ENCODE measurements around the gene FMNL3.

The FMNL3 gene

GRCh38 chr12:49648712-49649003 lies 58.5 kb downstream of the FMNL3 start:
- no peak for DNase-seq

GRCh38 chr12:49647827-49648711 lies 59.1 kb downstream of the FMNL3 start:
- DNase-seq = no peak

GRCh38 chr12:49646871-49647654 lies 60.1 kb downstream of the FMNL3 start:
- no peak for DNase-seq

- DNase-seq = no peak
Measured at GRCh38 chr12:49646331-49646830, 60.8 kb downstream of the FMNL3 start.

GRCh38 chr12:49645146-49646039 lies 61.8 kb downstream of the FMNL3 start:
- no peak for DNase-seq

GRCh38 chr12:49644620-49644994 lies 62.6 kb downstream of the FMNL3 start:
- peak; percentile 41 for DNase-seq

GRCh38 chr12:49643961-49644619 lies 63.1 kb downstream of the FMNL3 start:
- no peak for DNase-seq

- no peak for DNase-seq
Measured at GRCh38 chr12:49643135-49643534, 64.1 kb downstream of the FMNL3 start.

GRCh38 chr12:49642370-49642802 lies 64.8 kb downstream of the FMNL3 start:
- DNase-seq = no peak

- no peak for DNase-seq
Measured at GRCh38 chr12:49641748-49642369, 65.3 kb downstream of the FMNL3 start.

- peak; percentile 25 for DNase-seq
Measured at GRCh38 chr12:49636979-49637755, 70.0 kb downstream of the FMNL3 start.

- no peak for DNase-seq
Measured at GRCh38 chr12:49636574-49636973, 70.6 kb downstream of the FMNL3 start.

- DNase-seq = no peak
Measured at GRCh38 chr12:49635656-49636055, 71.5 kb downstream of the FMNL3 start.

GRCh38 chr12:49635036-49635435 lies 72.2 kb downstream of the FMNL3 start:
- DNase-seq = no peak

GRCh38 chr12:49633703-49634345 lies 73.4 kb downstream of the FMNL3 start:
- DNase-seq = no peak

GRCh38 chr12:49632986-49633702 lies 74.1 kb downstream of the FMNL3 start:
- no peak for DNase-seq

GRCh38 chr12:49632401-49632800 lies 74.8 kb downstream of the FMNL3 start:
- DNase-seq = no peak

GRCh38 chr12:49631336-49631907 lies 75.8 kb downstream of the FMNL3 start:
- no peak for DNase-seq

GRCh38 chr12:49627752-49628360 lies 79.3 kb downstream of the FMNL3 start:
- DNase-seq = no peak

Data from NCI-H2227 treated with DMSO at 0.1 percent for 48 hours (cell line).